Mucosa of descending colon (tissue), 3 donors: ENCODE measurements around the gene TPRX1. TPM values are rescaled to one million over a fixed set of nuclear protein-coding genes. Genes with fewer than 3 reads are reported as not detected.

Source experiments
- ATAC-seq: fragments of 200-7000 bp; cut with Tn5 transposase; one replicate; pipeline ENCODE4 v1.9.1; 2020; ENCODE audit warnings: mild to moderate bottlenecking, moderate library complexity
- DNase-seq, 3 donors: peaks; one replicate each; pipeline ENCODE4 v3.0.0-alpha.2; 2020
- H3K36me3 ChIP-seq: fragments of 200-600 bp; one replicate; pipeline ENCODE4 v1.8.0; 2021; ENCODE audit warnings: low read depth, mild to moderate bottlenecking
- H3K4me1 ChIP-seq: fragments of 200-600 bp; one replicate; pipeline ENCODE4 v1.8.0; 2021; ENCODE audit warnings: low read depth, mild to moderate bottlenecking
- H3K4me3 ChIP-seq: fragments of 200-600 bp; one replicate; pipeline ENCODE4 v1.8.0; 2021; ENCODE audit warnings: mild to moderate bottlenecking
- H3K9me3 ChIP-seq: fragments of 200-600 bp; one replicate; pipeline ENCODE4 v1.8.0; 2021; ENCODE audit warnings: mild to moderate bottlenecking
- intact Hi-C, 2 donors: fragments of 100-400 bp; cut with DNase I in 1 of 2; cut with micrococcal nuclease in 1 of 2; formaldehyde crosslinking; loops; one replicate each; pipeline versions ENCODE4 v1.11.0 to v1.11.1; 2022; cut with DNase I, micrococcal nuclease
- total RNA-seq, 3 donors: library from RNA; stranded (reverse); fragmentation: NEBNext Ultra II Directional in 2 of 3; extraction: Animal tissue kit (Norgen Biotek cat#: 25700) in 2 of 3; gene quantifications; one replicate each; pipeline versions ENCODE4 v1.2.1 to v1.2.4, GENCODE V29; 2021 to 2023
- TF ChIP-seq, protein P1 (sequence below): fragments of 200-600 bp; IDR thresholded peaks from one replicate; pipeline ENCODE4 v1.8.0; 2022; ENCODE audit warnings: antibody characterized with exemption, mild to moderate bottlenecking
- donor health status: DM: no; HTN: no; CAD: no; lungs with moderate emphysema.
- donor health status: DM: no; HTN: no; CAD: no.
- donor health status: DM: no; HTN: yes; CAD: no.

Gene TPRX1
- total RNA-seq, 3 donors from 2014 or later: not detected

DNA sequence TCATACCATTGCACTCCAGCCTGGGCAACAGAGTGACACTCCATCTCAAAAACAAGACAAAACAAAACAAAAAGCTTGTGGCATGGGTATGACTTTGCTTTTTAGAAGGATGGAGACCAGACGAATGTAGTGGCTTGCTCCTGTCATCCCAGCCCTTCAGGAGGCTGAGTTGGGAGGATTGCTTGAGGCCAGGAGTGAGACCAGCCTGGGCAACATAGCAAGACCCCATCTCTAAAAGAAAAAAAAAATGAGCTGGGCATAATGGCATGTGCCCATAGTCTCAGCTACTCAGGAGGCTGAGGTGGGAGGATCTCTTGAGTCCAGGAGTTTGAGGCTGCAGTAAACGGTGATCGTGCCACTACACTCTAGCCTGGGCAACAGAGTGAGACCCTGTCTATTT is 42.2 kb downstream of the TPRX1 start:
- Histone ChIP-seq H3K9me3 (no peaks in the 10 kb centered on the region), H3K4me1 (peaks cover 7% of the 10 kb centered on the region), H3K36me3 (no peaks in the 10 kb centered on the region), H3K4me3 (no peak overlapping the region)
- TF ChIP-seq, protein P1, sequence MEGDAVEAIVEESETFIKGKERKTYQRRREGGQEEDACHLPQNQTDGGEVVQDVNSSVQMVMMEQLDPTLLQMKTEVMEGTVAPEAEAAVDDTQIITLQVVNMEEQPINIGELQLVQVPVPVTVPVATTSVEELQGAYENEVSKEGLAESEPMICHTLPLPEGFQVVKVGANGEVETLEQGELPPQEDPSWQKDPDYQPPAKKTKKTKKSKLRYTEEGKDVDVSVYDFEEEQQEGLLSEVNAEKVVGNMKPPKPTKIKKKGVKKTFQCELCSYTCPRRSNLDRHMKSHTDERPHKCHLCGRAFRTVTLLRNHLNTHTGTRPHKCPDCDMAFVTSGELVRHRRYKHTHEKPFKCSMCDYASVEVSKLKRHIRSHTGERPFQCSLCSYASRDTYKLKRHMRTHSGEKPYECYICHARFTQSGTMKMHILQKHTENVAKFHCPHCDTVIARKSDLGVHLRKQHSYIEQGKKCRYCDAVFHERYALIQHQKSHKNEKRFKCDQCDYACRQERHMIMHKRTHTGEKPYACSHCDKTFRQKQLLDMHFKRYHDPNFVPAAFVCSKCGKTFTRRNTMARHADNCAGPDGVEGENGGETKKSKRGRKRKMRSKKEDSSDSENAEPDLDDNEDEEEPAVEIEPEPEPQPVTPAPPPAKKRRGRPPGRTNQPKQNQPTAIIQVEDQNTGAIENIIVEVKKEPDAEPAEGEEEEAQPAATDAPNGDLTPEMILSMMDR: no peak
- DNase-seq (no peak), ATAC-seq (no peak)
- intact Hi-C loops: no loop called here

DNA sequence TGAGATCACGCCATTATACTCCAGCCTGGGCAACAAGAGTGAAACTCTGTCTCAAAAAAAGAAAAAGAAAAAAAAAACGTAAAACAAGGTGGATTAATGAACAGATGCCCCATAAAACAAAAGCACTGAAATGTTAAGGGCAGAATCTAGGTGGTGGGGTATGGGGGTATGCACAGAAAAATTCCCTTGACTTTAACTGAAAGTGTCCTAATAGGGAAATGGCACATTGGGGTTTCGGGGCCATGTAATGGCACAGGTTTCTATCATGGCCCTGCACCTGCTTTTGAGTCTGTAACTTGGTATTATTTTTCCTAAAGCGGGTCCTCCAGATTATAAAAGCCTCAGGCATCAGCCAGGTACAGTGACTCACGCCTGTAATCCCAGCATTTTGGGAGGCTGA is 42.8 kb downstream of the TPRX1 start:
- TF ChIP-seq, protein P1: no peak
- no peak overlapping the region for H3K4me3 ChIP-seq
- peaks cover 12% of the 10 kb centered on the region for H3K4me1 ChIP-seq
- no peak for ATAC-seq
- DNase-seq: no peak
- H3K36me3 ChIP-seq: no peaks in the 10 kb centered on the region
- intact Hi-C loops: no loop called here
- no peaks in the 10 kb centered on the region for H3K9me3 ChIP-seq

DNA sequence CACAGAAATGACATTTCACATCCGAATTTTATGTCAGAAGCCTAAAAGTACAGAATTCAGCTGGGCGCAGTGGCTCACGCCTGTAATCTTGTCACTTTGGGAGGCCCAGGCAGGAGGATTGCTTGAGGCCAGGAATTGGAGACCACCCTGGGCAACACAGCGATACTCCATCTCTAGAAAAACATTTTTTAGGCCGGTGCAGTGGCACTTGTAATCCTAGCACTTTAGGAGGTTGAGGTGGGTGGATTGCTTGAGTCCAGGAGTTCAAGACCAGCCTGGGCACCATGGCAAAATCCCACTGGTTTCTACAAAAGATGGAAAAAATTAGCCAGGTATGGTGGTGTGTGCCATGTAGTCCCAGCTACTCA is 43.7 kb downstream of the TPRX1 start:
- intact Hi-C loops: no loop called here
- ATAC-seq (no peak), DNase-seq (no peak)
- Histone ChIP-seq H3K4me3 (no peak overlapping the region), H3K4me1 (peaks cover 12% of the 10 kb centered on the region), H3K9me3 (no peaks in the 10 kb centered on the region), H3K36me3 (no peaks in the 10 kb centered on the region)
- TF ChIP-seq, protein P1: no peak

DNA sequence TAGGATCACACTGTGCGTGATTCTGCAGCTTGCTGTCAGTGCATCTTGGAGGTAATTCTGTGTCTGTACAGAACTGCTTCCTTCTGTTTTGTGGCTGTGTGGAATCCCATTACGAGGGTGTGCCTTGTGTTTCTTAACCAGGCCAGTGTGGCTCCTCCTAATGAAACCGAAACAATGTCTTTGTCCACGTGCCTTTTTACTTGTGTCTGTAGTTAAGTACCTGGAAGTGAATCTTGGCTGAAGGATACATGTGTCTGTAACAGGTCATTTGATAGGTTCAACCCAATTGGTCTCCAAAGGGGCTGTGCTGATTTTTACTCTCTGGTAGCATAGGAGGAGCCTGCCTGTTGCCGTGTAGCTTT is 45.9 kb downstream of the TPRX1 start:
- intact Hi-C loops: no loop called here
- no peak overlapping the region for H3K4me3 ChIP-seq
- ATAC-seq (peak; percentile 81), DNase-seq (peak in 1 of 3 donors; percentile 63)
- TF ChIP-seq, protein P1: no peak
- no peaks in the 10 kb centered on the region for H3K9me3 ChIP-seq
- H3K4me1 ChIP-seq: peaks cover 12% of the 10 kb centered on the region
- H3K36me3 ChIP-seq: no peaks in the 10 kb centered on the region

DNA sequence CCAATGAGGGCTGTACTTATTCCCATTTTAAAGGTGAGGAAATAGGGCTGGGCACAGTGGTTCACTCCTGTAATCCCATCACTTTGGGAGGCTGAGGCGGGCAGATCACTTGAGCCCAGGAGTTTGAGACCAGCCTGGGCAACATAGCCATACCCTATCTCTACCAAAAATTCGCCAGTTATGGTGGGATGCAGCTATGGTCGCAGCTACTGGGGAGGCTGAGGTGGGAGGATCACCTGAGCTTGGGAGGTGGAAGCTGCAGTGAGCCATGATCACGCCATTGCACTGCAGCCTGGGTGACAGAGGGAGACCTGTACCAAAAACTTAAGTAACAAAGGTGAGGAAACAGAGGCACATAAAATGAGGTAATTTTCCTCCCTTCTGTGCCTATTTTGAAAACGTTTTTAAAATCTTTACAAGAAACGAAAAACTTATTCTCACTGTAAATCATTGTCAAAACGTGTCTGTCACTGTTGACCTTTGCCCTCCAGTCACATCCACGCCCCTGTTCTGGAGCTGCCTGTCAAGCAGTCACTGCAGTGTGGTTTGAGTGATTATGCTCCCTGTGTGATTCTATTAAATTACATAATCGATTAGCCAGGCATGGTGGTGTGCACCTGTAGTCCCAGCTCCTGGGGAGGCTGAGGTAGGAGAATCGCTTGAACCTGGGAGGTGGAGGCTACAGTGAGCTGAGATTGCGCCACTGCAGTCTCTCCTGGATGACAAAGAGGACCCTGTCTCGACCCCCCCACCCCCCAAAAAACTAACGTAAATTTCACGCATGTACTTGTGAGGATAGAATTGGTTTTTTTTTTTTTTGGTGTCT is 46.5 kb downstream of the TPRX1 start:
- Histone ChIP-seq H3K9me3 (no peaks in the 10 kb centered on the region), H3K36me3 (no peaks in the 10 kb centered on the region), H3K4me3 (no peak overlapping the region), H3K4me1 (peaks cover 12% of the 10 kb centered on the region)
- peak; percentile 76 for ATAC-seq
- intact Hi-C loops: no loop called here
- DNase-seq: peak in 1 of 3 donors; percentile 42
- TF ChIP-seq, protein P1: no peak
